GM12874 (cell line): ENCODE measurements around the gene RXFP4.

Source experiments
- CTCF ChIP-seq: IDR thresholded peaks from 2 replicates; pipeline ENCODE4 v1.5.1; 2011; ENCODE audit warnings: low read depth, mild to moderate bottlenecking, control low read depth, low read length, moderate library complexity; ENCODE audit not compliant: insufficient read depth

The RXFP4 gene

GRCh38 chr1:155966135-155966534, 24.7 kb downstream of the RXFP4 start:
- TF ChIP-seq CTCF = no peak

- TF ChIP-seq CTCF = no peak
Measured at GRCh38 chr1:155966750-155967149, 25.3 kb downstream of the RXFP4 start.

- TF ChIP-seq CTCF = no peak
Measured at GRCh38 chr1:155967341-155968050, 26.1 kb downstream of the RXFP4 start.

- TF ChIP-seq CTCF = no peak
Measured at GRCh38 chr1:155968051-155968400, 26.6 kb downstream of the RXFP4 start.

- TF ChIP-seq CTCF = no peak
Measured at GRCh38 chr1:155968670-155969069, 27.2 kb downstream of the RXFP4 start.

- TF ChIP-seq CTCF = no peak
Measured at GRCh38 chr1:155969377-155969791, 27.9 kb downstream of the RXFP4 start.

- TF ChIP-seq CTCF = no peak
Measured at GRCh38 chr1:155970531-155971167, 29.2 kb downstream of the RXFP4 start.
